H1 (cell line): ENCODE measurements around the gene QSOX1. TPM values are rescaled to one million over a fixed set of nuclear protein-coding genes. Genes with fewer than 3 reads are reported as not detected.

ENCODE experiments used
- CTCF ChIA-PET: fragments of 300-600 bp; sonication (Branson Sonifier 250); formaldehyde crosslinking; loops from one replicate; lab custom pipeline; 2021; ENCODE audit not compliant: partially characterized antibody; lab: Charles Lee
- POLR2A ChIA-PET: fragments of 300-600 bp; sonication (Branson Sonifier 250); formaldehyde crosslinking; loops from one replicate; lab custom pipeline; 2021; ENCODE audit warnings: inconsistent platforms; ENCODE audit not compliant: partially characterized antibody; lab: Charles Lee
- DNase-seq, 2 experiments: peaks; one replicate each; pipeline versions ENCODE4 v3.0.0 to v3.0.0-alpha.2; 2010 to 2022; ENCODE audit warnings: low spot score in 2 of 2, low read depth in 1 of 2, mixed read lengths in 1 of 2
- FAIRE-seq: peaks from 2 replicates; lab custom pipeline; 2011; peaks lifted over from hg19 to GRCh38; lab: Jason Lieb, UNC
- H2AFZ ChIP-seq: 2 replicates; pipeline ENCODE4 v1.8.1; 2012; ENCODE audit warnings: low read length, inconsistent platforms
- H2AK5ac ChIP-seq: 2 replicates; pipeline ENCODE4 v1.6.1; 2013; ENCODE audit warnings: low read depth, low read length
- H2BK120ac ChIP-seq: replicated peaks from 2 replicates; pipeline ENCODE3; 2013; ENCODE audit warnings: low read depth, low read length, inconsistent platforms
- H2BK12ac ChIP-seq: 2 replicates; pipeline ENCODE4 v1.6.1; 2013; ENCODE audit warnings: low read depth, low read length
- H2BK15ac ChIP-seq: 2 replicates; pipeline ENCODE4 v1.6.1; 2013; ENCODE audit warnings: low read length
- H2BK20ac ChIP-seq: 2 replicates; pipeline ENCODE4 v1.6.1; 2013; ENCODE audit warnings: low read length
- H2BK5ac ChIP-seq: 2 replicates; pipeline ENCODE4 v1.6.1; 2013; ENCODE audit warnings: low read depth, low read length
- H3K14ac ChIP-seq: 2 replicates; pipeline ENCODE4 v1.6.1; 2013; ENCODE audit warnings: inconsistent platforms; ENCODE audit not compliant: insufficient read length
- H3K18ac ChIP-seq: 2 replicates; pipeline ENCODE4 v1.6.1; 2013; ENCODE audit warnings: low read length; ENCODE audit errors: extremely low read depth
- H3K23ac ChIP-seq: 2 replicates; pipeline ENCODE4 v1.6.1; 2013; ENCODE audit warnings: inconsistent platforms; ENCODE audit not compliant: insufficient read length
- H3K23me2 ChIP-seq: 2 replicates; pipeline ENCODE4 v1.6.1; 2013; ENCODE audit warnings: low read depth, low read length
- H3K27ac ChIP-seq: 2 replicates; pipeline ENCODE4 v1.6.1; 2011; ENCODE audit warnings: low read depth, low read length, inconsistent platforms
- H3K27me3 ChIP-seq, 4 experiments: replicated peaks in 1 of 4; 1 replicate in 1 of 4; 2 replicates in 3 of 4; pipeline versions ENCODE4 v1.6.1 to v1.8.1; 2011 to 2013; ENCODE audit warnings: low read length in 3 of 4, mild to moderate bottlenecking in 3 of 4, inconsistent platforms in 2 of 4, mixed read lengths in 2 of 4, moderate library complexity in 1 of 4; ENCODE audit not compliant: control insufficient read depth in 3 of 4, insufficient read depth in 3 of 4; ENCODE audit errors: extremely low read depth in 1 of 4
- H3K36me3 ChIP-seq, 4 experiments: 2 replicates each; pipeline versions ENCODE4 v1.6.1 to v1.8.1; 2011 to 2013; ENCODE audit warnings: mild to moderate bottlenecking in 4 of 4, low read length in 3 of 4, moderate library complexity in 2 of 4, control low read depth in 1 of 4, inconsistent platforms in 1 of 4; ENCODE audit not compliant: insufficient read depth in 4 of 4, control insufficient read depth in 2 of 4
- H3K4ac ChIP-seq: replicated peaks from 2 replicates; pipeline ENCODE3; 2013; ENCODE audit warnings: low read length, low read depth, mixed read lengths, inconsistent platforms; ENCODE audit not compliant: insufficient read length
- H3K4me1 ChIP-seq, 4 experiments: replicated peaks in 1 of 4; 1 replicate in 1 of 4; 2 replicates in 3 of 4; pipeline versions ENCODE4 v1.6.1 to v1.8.1; 2011 to 2013; ENCODE audit warnings: low read length in 3 of 4, inconsistent platforms in 2 of 4, mixed read lengths in 1 of 4; ENCODE audit not compliant: insufficient read depth in 4 of 4, control insufficient read depth in 3 of 4
- H3K4me2 ChIP-seq, 2 experiments: 2 replicates each; pipeline versions ENCODE4 v1.6.1 to v1.8.1; 2011 to 2013; ENCODE audit warnings: low read depth in 2 of 2, low read length in 2 of 2, control low read depth in 1 of 2, inconsistent platforms in 1 of 2, mild to moderate bottlenecking in 1 of 2; ENCODE audit not compliant: insufficient read depth in 1 of 2
- H3K4me3 ChIP-seq, 4 experiments: fragments of 200-600, 300-600 bp in 1 of 4; sonication (generic), shearing (Covaris generic), sonication (Bioruptor Twin) in 1 of 4; 2 replicates each; pipeline versions ENCODE4 v1.5.1 to v1.8.1; 2011 to 2016; ENCODE audit warnings: low read length in 4 of 4, low read depth in 3 of 4, control low read depth in 2 of 4, inconsistent platforms in 2 of 4, mild to moderate bottlenecking in 2 of 4, mixed read lengths in 1 of 4, moderate library complexity in 1 of 4; ENCODE audit not compliant: insufficient read depth in 2 of 4; ENCODE audit errors: extremely low read depth in 1 of 4
- H3K56ac ChIP-seq: replicated peaks from 2 replicates; pipeline ENCODE3; 2013; ENCODE audit warnings: low read depth, mild to moderate bottlenecking, mixed read lengths, low read length, inconsistent platforms; ENCODE audit not compliant: insufficient read length
- H3K79me1 ChIP-seq: 2 replicates; pipeline ENCODE4 v1.6.1; 2013; ENCODE audit warnings: low read depth, low read length, control low read depth
- H3K79me2 ChIP-seq, 2 experiments: 2 replicates each; pipeline versions ENCODE4 v1.6.1 to v1.8.1; 2012 to 2013; ENCODE audit warnings: low read length in 2 of 2, mild to moderate bottlenecking in 2 of 2, inconsistent platforms in 1 of 2; ENCODE audit not compliant: insufficient read depth in 2 of 2, control insufficient read depth in 1 of 2
- H3K9ac ChIP-seq, 4 experiments: replicated peaks in 1 of 4; 1 replicate in 1 of 4; 2 replicates in 3 of 4; pipeline versions ENCODE4 v1.6.1 to v1.8.1; 2011 to 2013; ENCODE audit warnings: low read depth in 3 of 4, low read length in 3 of 4, control low read depth in 2 of 4, mild to moderate bottlenecking in 2 of 4, moderate library complexity in 2 of 4, inconsistent platforms in 1 of 4; ENCODE audit errors: extremely low read depth in 1 of 4
- H3K9me3 ChIP-seq, 2 experiments: 2 replicates each; pipeline versions ENCODE4 v1.6.1 to v1.8.1; 2012 to 2013; ENCODE audit warnings: mild to moderate bottlenecking in 2 of 2, moderate library complexity in 2 of 2, control low read depth in 1 of 2, inconsistent platforms in 1 of 2, low read depth in 1 of 2, low read length in 1 of 2, mixed read lengths in 1 of 2; ENCODE audit not compliant: insufficient read depth in 2 of 2
- H4K20me1 ChIP-seq, 2 experiments: replicated peaks in 1 of 2; 2 replicates each; pipeline versions ENCODE3 to v1.8.1; 2011 to 2013; ENCODE audit warnings: inconsistent platforms in 2 of 2, low read length in 2 of 2, mild to moderate bottlenecking in 1 of 2; ENCODE audit not compliant: insufficient read depth in 2 of 2, control insufficient read depth in 1 of 2
- H4K5ac ChIP-seq: 2 replicates; pipeline ENCODE4 v1.6.1; 2013; ENCODE audit warnings: low read length, low read depth, mixed read lengths, inconsistent platforms; ENCODE audit not compliant: insufficient read length
- H4K8ac ChIP-seq: 2 replicates; pipeline ENCODE4 v1.8.0; 2013; ENCODE audit warnings: mild to moderate bottlenecking, moderate library complexity, low read length, inconsistent platforms; ENCODE audit not compliant: insufficient read depth; ENCODE audit errors: extremely low read depth
- H4K91ac ChIP-seq: replicated peaks from 2 replicates; pipeline ENCODE3; 2013; ENCODE audit warnings: low read length, mixed read lengths, inconsistent platforms; ENCODE audit not compliant: insufficient read length
- ASH2L ChIP-seq: fragments of 200-600, 300-600 bp; sonication (generic); IDR thresholded peaks from one replicate; pipeline ENCODE4 v1.7.1; 2017; ENCODE audit warnings: low read length
- CREB1 ChIP-seq: IDR thresholded peaks from 2 replicates; pipeline ENCODE4 v1.6.1; 2012; ENCODE audit warnings: inconsistent platforms
- HDAC6 ChIP-seq: IDR thresholded peaks from one replicate; pipeline ENCODE4 v1.7.1; 2012; ENCODE audit warnings: low read depth, mild to moderate bottlenecking, inconsistent platforms, low read length, moderate library complexity
- MAFK ChIP-seq: IDR thresholded peaks from 2 replicates; pipeline ENCODE4 v1.6.1; 2012; ENCODE audit warnings: low read depth, mild to moderate bottlenecking, improper control_type of control experiment, low read length
- RFX5 ChIP-seq: IDR thresholded peaks from 2 replicates; pipeline ENCODE4 v1.6.1; 2011; ENCODE audit warnings: low read depth, low read length, improper control_type of control experiment, borderline replicate concordance
- SIX5 ChIP-seq: IDR thresholded peaks from 2 replicates; pipeline ENCODE4 v1.6.1; 2011; ENCODE audit warnings: mild to moderate bottlenecking, low read depth, low read length
- TBP ChIP-seq: IDR thresholded peaks from 2 replicates; pipeline ENCODE4 v1.6.1; 2011; ENCODE audit warnings: low read depth, low read length, improper control_type of control experiment
- WGBS, 2 experiments: shearing (Covaris generic) in 1 of 2; methylation state at CpG; one replicate each; pipeline versions ENCODE4 v1.1.6 to v1.1.7; 2013 to 2015; ENCODE audit warnings: low lambda C conversion rate in 2 of 2, mixed read lengths in 2 of 2, inconsistent platforms in 1 of 2, low coverage in 1 of 2, missing lambda C conversion rate in 1 of 2; ENCODE audit not compliant: insufficient replicate concordance in 2 of 2, insufficient coverage in 1 of 2, insufficient read length in 1 of 2; ENCODE audit errors: extremely low coverage in 1 of 2, missing lambda C conversion rate in 1 of 2; 5-methylcytosine and 5-hydroxymethylcytosine counted together
- polyA plus RNA-seq, 7 experiments: library from polyadenylated mRNA; depleted of rRNA in 3 of 7; stranded (reverse) in 5 of 7; unstranded in 2 of 7; fragments of >200 nt in 5 of 7; fragments of 200-250 nt in 2 of 7; gene quantifications; 1 replicate in 5 of 7; 2 replicates in 1 of 7; 4 replicates in 1 of 7; pipeline versions ENCODE4 v1.2.1 to v1.2.3, GENCODE V29; 2011 to 2013; ENCODE audit warnings: missing spikeins in 2 of 7, mixed read lengths in 2 of 7
- total RNA-seq: library from RNA; stranded (reverse); fragmentation: NEBNext Ultra II Directional; extraction: Animal tissue kit (Norgen Biotek cat#: 25700); gene quantifications from 2 replicates; pipeline ENCODE4 v1.2.1, GENCODE V29; 2021

The QSOX1 gene
- total and polyA plus RNA-seq, 2 of the 8 experiments (the other 6 are each of a cell fraction or from before 2014, with no cell fraction given) = 97.7 to 123 TPM

DNA sequence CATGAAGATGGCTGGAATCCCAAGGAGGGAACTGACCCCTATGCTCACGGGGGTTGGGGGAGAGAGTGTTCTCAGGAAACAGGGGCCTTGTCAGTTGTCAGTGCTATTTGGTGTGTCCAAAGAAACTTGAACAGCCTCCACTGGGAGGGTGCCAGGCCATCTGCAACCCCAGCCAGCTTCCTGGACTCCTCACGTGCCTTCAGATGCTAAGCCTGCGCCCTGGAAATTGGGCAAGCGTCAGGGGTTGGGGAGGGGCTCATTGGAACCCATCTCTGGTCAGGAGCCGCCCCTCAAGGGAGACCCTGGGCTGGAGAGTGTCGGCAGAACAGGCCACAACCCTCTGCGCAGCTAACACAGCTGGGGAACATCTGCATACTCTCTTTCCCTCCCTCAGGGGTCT is 62.3 kb downstream of the QSOX1 start:
- no peak for FAIRE-seq
- POLR2A ChIA-PET = interaction anchor here (0.6 to 1.2 kb wide), 2 partner anchors 14 to 301 kb away, joined by 3 read pairs; no protein-coding TSS in a partner anchor
- no peak for TF ChIP-seq MAFK
- TF ChIP-seq SIX5 = no peak
- no peak for TF ChIP-seq HDAC6
- no peak for TF ChIP-seq RFX5
- TF ChIP-seq CREB1 = no peak
- no peak for TF ChIP-seq ASH2L
- TF ChIP-seq TBP = no peak

More for the DNA sequence above, 62.3 kb downstream of the QSOX1 start:
- 92% methylated on average over 7 of the region's 7 CpGs; no CpG with 5 or more reads in 1 of the 2 experiments for WGBS, 2 experiments
- no peaks in the 10 kb centered on the region for H4K20me1 ChIP-seq
- H3K79me2 ChIP-seq = no peaks in the 10 kb centered on the region
- no peak overlapping the region for H4K91ac ChIP-seq
- H3K9me3 ChIP-seq = no peaks in the 10 kb centered on the region
- H3K4me3 ChIP-seq = no peak overlapping the region
- H3K36me3 ChIP-seq = no peaks in the 10 kb centered on the region
- no peak overlapping the region for H2AK5ac ChIP-seq
- no peak overlapping the region for H2BK120ac ChIP-seq
- H3K9ac ChIP-seq = no peak overlapping the region
- H4K8ac ChIP-seq = no peak overlapping the region
- no peak overlapping the region for H3K4me2 ChIP-seq
- H3K56ac ChIP-seq = no peak overlapping the region
- H2BK20ac ChIP-seq = no peak overlapping the region
- CTCF ChIA-PET = interaction anchor here (0.7 to 12.4 kb wide), 13 partner anchors 9 to 199 kb away, joined by 3 to 149 read pairs (median 4); no protein-coding TSS in a partner anchor
- H3K23ac ChIP-seq = no peak overlapping the region
- no peaks in the 10 kb centered on the region for H3K23me2 ChIP-seq
- no peak overlapping the region for H3K4ac ChIP-seq
- no peak overlapping the region for H3K14ac ChIP-seq
- no peak overlapping the region for H3K18ac ChIP-seq
- no peak overlapping the region for H2BK5ac ChIP-seq
- no peak overlapping the region for H3K27ac ChIP-seq
- H3K4me1 ChIP-seq = peaks cover 0 to 4% (median 0%) of the 10 kb centered on the region in 4 experiments; a peak in 1 of 7 replicates
- no peaks in the 10 kb centered on the region for H3K79me1 ChIP-seq
- no peak overlapping the region for H2BK15ac ChIP-seq
- no peak overlapping the region for H4K5ac ChIP-seq
- no peak overlapping the region for H2BK12ac ChIP-seq
- no peak overlapping the region for H2AFZ ChIP-seq
- DNase-seq = no peak
- H3K27me3 ChIP-seq = peaks cover 0 to 5% (median 0%) of the 10 kb centered on the region in 4 experiments; a peak in 3 of 7 replicates
